ENCODE measurements around the gene NUP153. TPM values are rescaled to one million over a fixed set of nuclear protein-coding genes. Genes with fewer than 3 reads are reported as not detected.
"Not testable (repeated sequence)": the region's sequence is repeated elsewhere in the genome, so short reads cannot be mapped to it uniquely, and the experiment has no call there.

The NUP153 gene
- total RNA-seq, 1 donor: 44.5 TPM

DNA sequence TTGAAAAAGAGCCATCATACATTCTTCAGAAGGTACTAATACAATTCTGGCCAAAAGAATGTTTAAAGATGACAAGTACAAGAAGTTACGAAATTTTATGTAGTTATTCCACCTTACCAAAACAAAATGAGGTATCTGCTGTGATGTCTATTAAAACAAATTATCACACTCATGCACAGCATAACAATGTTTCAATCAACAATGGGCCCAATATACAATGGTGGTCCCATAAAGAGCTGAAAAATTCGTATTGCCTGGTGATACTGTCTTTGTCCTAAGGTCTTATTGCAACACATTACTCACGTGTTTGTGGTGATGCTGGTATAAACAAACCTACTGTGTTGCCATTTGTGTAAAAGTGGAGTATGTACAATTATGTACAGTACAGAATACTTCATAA lies 3.6 kb upstream of the NUP153 start:
- no peak overlapping the region for H3K4me3 ChIP-seq (ENCODE audit: low read depth, low read length)
- TF ChIP-seq, protein P1, sequence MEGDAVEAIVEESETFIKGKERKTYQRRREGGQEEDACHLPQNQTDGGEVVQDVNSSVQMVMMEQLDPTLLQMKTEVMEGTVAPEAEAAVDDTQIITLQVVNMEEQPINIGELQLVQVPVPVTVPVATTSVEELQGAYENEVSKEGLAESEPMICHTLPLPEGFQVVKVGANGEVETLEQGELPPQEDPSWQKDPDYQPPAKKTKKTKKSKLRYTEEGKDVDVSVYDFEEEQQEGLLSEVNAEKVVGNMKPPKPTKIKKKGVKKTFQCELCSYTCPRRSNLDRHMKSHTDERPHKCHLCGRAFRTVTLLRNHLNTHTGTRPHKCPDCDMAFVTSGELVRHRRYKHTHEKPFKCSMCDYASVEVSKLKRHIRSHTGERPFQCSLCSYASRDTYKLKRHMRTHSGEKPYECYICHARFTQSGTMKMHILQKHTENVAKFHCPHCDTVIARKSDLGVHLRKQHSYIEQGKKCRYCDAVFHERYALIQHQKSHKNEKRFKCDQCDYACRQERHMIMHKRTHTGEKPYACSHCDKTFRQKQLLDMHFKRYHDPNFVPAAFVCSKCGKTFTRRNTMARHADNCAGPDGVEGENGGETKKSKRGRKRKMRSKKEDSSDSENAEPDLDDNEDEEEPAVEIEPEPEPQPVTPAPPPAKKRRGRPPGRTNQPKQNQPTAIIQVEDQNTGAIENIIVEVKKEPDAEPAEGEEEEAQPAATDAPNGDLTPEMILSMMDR (IDR thresholded peaks at IDR 0.05; ENCODE audit: insufficient read depth, low read depth, low read length): no peak
- DNase-seq (ENCODE audit: low read depth): peak; percentile 91

DNA sequence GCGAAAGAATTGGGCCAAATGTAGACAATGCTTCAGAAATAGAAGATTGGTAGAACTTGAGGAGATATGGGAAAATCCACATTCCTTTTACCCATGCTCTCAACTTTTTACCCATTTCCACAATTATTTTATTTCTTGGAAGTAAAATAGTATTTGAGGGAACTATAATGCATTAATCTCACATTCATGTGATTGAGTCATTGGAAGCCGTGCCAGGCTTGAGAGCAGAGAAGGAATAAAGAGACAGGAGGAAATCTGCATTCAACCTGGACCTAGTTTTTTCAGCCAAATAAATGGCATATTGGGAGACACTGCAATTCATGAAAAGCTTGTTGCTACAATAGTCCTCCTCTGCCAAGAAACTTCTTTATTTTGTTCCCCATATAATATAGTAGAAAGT lies 2.8 kb upstream of the NUP153 start:
- no peak for DNase-seq (ENCODE audit: low read depth)
- TF ChIP-seq, protein P1 (IDR thresholded peaks at IDR 0.05; ENCODE audit: insufficient read depth, low read depth, low read length): no peak
- H3K4me3 ChIP-seq (ENCODE audit: low read depth, low read length): no peak overlapping the region

DNA sequence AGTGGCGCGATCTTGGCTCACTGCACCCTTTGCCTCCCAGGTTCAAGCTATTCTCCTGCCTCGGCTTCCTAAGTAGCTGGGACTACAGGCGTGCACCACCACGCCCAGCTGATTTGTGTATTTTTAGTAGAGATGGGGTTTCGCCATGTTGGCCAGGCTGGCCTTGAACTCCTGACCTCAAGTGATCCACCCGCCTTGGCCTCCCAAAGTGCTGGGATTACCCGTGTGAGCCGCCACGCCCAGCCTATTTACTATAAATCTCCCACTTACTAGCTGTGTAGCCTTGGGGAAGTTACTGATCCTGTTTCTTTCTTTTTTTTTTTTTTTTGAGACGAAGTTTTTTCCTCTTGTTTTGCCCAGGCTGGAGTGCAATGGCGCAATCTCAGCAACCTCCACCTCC lies 1.3 kb upstream of the NUP153 start:
- H3K4me3 ChIP-seq (ENCODE audit: low read depth, low read length); DNase-seq (ENCODE audit: low read depth): not testable (repeated sequence)

DNA sequence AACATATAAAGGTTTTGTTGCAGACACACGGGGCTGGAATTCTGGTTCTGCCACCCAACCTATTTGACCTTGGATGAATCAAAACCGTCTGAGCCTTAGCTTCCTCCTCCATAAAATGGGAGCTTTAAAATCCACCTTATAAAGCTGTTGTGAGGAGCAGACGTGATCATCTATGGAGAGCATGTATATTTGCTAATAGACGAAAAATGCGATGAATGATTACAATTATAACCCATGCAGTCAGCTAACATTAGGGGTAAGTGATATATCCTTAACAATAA lies 586 bp upstream of the NUP153 start:
- no peak for DNase-seq (ENCODE audit: low read depth)
- TF ChIP-seq, protein P1 (IDR thresholded peaks at IDR 0.05; ENCODE audit: insufficient read depth, low read depth, low read length): no peak
- peak overlapping the region; percentile 90 for H3K4me3 ChIP-seq (ENCODE audit: low read depth, low read length)

DNA sequence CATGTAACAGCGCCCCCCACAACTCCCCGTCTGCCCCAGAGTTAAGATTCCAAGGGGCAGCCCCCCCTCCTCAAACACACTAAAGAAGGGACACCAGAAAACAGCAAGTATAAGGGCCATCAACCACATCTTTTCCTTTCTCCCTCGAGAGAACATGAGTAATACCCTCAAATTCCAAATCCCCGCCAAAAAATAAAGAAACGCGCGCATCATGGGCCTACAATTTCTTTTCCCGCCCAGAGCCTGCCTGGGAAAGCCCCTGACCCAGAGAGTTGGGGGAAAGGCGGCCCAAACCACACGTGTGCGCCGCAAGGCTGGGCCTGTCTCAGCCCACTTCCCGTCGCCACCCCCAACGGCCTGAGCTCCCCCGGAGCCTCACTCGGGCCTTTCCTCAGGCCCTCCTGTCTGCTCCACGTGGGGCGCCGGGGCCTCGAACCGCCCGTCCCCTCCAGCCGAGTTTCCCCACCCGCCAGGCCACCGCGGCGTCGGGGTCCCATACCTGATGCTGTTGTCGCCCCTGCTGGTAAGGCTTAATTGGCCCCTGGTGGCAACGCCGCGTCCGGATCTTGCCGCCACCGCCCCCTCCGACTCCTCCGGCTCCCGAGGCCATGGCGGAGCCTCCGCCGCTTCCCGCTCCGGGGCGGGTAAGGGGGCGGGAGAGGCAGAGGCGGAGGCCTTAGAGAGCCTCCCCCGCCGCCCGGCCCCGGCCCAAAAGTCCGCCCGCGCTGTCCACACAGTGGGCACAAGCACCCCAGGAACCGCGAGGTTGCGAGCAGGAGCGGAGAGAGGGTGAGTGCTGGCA lies 746 bp downstream of the NUP153 start:
- TF ChIP-seq, protein P1 (IDR thresholded peaks at IDR 0.05; ENCODE audit: insufficient read depth, low read depth, low read length): peak; percentile 4
- DNase-seq (ENCODE audit: low read depth): peak; percentile 60

DNA sequence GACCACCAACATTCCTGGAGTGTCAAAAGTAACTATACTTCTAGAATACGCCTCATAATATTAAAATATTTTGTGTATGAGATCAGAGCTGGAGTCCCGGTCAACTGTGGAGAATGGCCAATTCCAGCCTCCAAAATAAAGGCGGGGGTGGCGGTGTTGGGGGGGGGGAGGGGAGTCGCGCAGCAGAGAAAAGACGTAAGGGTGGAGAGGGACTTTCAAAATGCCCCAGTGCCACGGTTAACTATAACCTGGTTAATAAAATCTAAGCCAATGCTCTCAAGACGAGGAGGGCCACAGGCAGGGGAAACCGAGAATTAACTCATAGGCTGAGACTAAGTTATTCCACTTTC lies 1.3 kb downstream of the NUP153 start:
- TF ChIP-seq, protein P1 (IDR thresholded peaks at IDR 0.05; ENCODE audit: insufficient read depth, low read depth, low read length): no peak
- peak overlapping the region; percentile 90 for H3K4me3 ChIP-seq (ENCODE audit: low read depth, low read length)
- DNase-seq (ENCODE audit: low read depth): peak; percentile 72

More for the DNA sequence above, 746 bp downstream of the NUP153 start:
- H3K4me3 ChIP-seq (ENCODE audit: low read depth, low read length): peak overlapping the region; percentile 90

DNA sequence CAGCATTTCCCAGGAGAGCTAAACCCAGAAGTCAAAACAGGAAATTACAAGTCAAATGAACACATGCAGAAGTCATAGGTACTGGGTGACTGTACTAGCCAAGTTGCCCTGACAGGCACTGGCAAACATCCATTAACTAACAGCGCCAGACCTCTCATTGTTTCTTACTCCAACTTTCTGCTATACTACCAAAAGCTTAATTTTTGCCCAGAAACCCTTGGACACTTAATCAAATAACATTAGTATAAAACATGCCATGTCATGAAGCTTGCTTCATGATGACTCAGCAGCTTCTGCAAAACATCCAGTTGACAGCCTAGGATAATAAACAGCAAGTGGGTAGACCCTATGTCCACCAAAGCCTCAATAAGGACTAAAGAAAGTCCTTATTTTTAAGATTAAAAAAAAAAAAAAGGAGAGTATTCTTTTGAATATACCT lies 3.5 kb downstream of the NUP153 start:
- peak overlapping the region; percentile 36 for H3K4me3 ChIP-seq (ENCODE audit: low read depth, low read length)
- TF ChIP-seq, protein P1 (IDR thresholded peaks at IDR 0.05; ENCODE audit: insufficient read depth, low read depth, low read length): no peak

More for the DNA sequence above, 3.5 kb downstream of the NUP153 start:
- peak; percentile 90 for DNase-seq (ENCODE audit: low read depth)
